ENCODE measurements around the gene DPEP2. TPM values are rescaled to one million over a fixed set of nuclear protein-coding genes. Genes with fewer than 3 reads are reported as not detected.

The DPEP2 gene
- total and polyA plus RNA-seq, 2 of the 13 experiments (the other 11 are each of a cell fraction or from before 2014, with no cell fraction given), result 0.18 TPM; not detected in 1

DNA sequence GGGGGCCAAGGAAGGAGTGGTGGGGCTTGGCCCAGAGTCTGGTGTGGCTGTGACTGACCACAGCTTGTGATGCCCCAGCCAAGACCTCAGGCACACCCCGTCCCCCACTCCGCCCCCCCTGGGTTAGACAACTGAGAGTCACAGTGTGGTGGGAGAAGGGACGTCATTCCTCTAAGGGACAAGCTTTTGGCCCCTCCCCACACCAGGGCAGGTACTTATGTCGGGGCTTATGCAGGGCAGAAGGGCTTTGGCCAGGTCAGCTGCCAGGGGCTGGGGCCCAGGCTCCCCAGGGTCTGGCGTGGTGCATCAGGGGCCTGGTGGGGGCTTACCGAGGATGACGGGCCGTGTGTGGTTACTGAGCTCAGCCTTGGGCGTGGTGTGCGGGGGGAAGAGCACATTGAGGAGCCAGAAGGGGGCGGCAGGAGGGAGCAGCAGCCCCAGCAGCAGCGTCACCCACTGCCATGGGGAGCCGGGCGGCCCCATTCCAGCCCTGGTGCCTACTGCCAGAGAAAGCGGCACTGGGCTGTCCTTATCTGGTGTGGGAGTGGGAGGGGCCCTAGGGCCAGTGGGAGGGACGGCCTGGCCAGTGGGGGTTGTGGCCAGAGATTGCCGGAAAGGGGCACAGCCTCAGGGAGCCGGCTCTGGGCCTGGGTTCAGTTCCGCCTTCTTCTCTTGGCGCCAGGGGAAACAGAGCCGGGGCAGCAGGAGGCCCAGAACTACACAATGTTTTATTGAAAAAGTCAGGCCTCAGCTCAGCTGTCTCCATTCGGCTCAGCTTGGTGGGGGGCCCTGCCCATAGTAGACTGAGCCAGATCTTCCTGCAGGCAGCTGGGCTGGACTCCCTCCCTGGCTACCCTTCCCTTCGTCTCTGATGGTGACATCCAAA, 55.4 kb downstream of the DPEP2 start, which contains the start of gene LCAT (continued):
- TF ChIP-seq RBFOX2 (IDR thresholded peaks at IDR 0.05; ENCODE audit: low read depth, low read length), result peak; percentile 97
- peak; percentile 15 for TF ChIP-seq TBL1XR1 (IDR thresholded peaks at IDR 0.05; ENCODE audit: borderline replicate concordance, low read length, partially characterized antibody)
- TF ChIP-seq ZNF124 (CRISPR knock-in tag; IDR thresholded peaks at IDR 0.05), result no peak; the same call in 1 of the 2 replicates
- TF ChIP-seq, protein P1, sequence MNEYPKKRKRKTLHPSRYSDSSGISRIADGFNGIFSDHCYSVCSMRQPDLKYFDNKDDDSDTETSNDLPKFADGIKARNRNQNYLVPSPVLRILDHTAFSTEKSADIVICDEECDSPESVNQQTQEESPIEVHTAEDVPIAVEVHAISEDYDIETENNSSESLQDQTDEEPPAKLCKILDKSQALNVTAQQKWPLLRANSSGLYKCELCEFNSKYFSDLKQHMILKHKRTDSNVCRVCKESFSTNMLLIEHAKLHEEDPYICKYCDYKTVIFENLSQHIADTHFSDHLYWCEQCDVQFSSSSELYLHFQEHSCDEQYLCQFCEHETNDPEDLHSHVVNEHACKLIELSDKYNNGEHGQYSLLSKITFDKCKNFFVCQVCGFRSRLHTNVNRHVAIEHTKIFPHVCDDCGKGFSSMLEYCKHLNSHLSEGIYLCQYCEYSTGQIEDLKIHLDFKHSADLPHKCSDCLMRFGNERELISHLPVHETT (CRISPR knock-in tag; conservative IDR thresholded peaks at IDR 0.05), result peak; percentile 54; the same call in 1 of the 2 replicates
- no peak; the same call in 1 of the 2 replicates for TF ChIP-seq YEATS2 (CRISPR knock-in tag; IDR thresholded peaks at IDR 0.05; ENCODE audit: borderline replicate concordance)
- TF ChIP-seq, protein P2, sequence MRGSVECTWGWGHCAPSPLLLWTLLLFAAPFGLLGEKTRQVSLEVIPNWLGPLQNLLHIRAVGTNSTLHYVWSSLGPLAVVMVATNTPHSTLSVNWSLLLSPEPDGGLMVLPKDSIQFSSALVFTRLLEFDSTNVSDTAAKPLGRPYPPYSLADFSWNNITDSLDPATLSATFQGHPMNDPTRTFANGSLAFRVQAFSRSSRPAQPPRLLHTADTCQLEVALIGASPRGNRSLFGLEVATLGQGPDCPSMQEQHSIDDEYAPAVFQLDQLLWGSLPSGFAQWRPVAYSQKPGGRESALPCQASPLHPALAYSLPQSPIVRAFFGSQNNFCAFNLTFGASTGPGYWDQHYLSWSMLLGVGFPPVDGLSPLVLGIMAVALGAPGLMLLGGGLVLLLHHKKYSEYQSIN (CRISPR knock-in tag; IDR thresholded peaks at IDR 0.05; ENCODE audit: borderline replicate concordance), result no peak
- TF ChIP-seq ZNF616 (CRISPR knock-in tag; IDR thresholded peaks at IDR 0.05; ENCODE audit: low read depth), result peak; percentile 75; the same call in 1 of the 2 replicates
- TF ChIP-seq FOXK2 (IDR thresholded peaks at IDR 0.05), result no peak
- TF ChIP-seq ZBTB8A (CRISPR knock-in tag; IDR thresholded peaks at IDR 0.05; ENCODE audit: borderline replicate concordance, low read depth), result no peak
- peak; percentile 81; the same call in 1 of the 2 replicates for TF ChIP-seq ZFX (CRISPR knock-in tag; IDR thresholded peaks at IDR 0.05; ENCODE audit: low read depth)
- TF ChIP-seq ZNF143 (CRISPR knock-in tag; IDR thresholded peaks at IDR 0.05), result no peak
- TF ChIP-seq GATA4 (IDR thresholded peaks at IDR 0.05; ENCODE audit: borderline replicate concordance, low read depth), result peak; percentile 66
- peak; percentile 28; the same call in 1 of the 2 replicates for TF ChIP-seq ZBTB21 (CRISPR knock-in tag; IDR thresholded peaks at IDR 0.05)
- TF ChIP-seq ZNF891 (CRISPR knock-in tag; IDR thresholded peaks at IDR 0.05), result no peak; the same call in 1 of the 2 replicates
- peak; percentile 71; the same call in 1 of the 2 replicates for TF ChIP-seq ZNF430 (CRISPR knock-in tag; IDR thresholded peaks at IDR 0.05)
- TF ChIP-seq ZSCAN31 (CRISPR knock-in tag; IDR thresholded peaks at IDR 0.05; ENCODE audit: low read depth), result peak; percentile 15; the same call in 1 of the 2 replicates
- no peak for TF ChIP-seq SOX13 (IDR thresholded peaks at IDR 0.05)
- peak in 1 of 2 experiments; percentile 42; a peak in 1 of 4 replicates for TF ChIP-seq SOX13 (CRISPR knock-in tag; conservative IDR thresholded peaks at IDR 0.05 in 1 of 2, IDR thresholded peaks at IDR 0.05 in 1 of 2)
- TF ChIP-seq, protein P3, sequence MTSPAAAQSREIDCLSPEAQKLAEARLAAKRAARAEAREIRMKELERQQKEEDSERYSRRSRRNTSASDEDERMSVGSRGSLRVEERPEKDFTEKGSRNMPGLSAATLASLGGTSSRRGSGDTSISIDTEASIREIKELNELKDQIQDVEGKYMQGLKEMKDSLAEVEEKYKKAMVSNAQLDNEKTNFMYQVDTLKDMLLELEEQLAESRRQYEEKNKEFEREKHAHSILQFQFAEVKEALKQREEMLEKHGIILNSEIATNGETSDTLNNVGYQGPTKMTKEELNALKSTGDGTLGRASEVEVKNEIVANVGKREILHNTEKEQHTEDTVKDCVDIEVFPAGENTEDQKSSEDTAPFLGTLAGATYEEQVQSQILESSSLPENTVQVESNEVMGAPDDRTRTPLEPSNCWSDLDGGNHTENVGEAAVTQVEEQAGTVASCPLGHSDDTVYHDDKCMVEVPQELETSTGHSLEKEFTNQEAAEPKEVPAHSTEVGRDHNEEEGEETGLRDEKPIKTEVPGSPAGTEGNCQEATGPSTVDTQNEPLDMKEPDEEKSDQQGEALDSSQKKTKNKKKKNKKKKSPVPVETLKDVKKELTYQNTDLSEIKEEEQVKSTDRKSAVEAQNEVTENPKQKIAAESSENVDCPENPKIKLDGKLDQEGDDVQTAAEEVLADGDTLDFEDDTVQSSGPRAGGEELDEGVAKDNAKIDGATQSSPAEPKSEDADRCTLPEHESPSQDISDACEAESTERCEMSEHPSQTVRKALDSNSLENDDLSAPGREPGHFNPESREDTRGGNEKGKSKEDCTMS (CRISPR knock-in tag; conservative IDR thresholded peaks at IDR 0.05), result no peak
- TF ChIP-seq SATB2 (CRISPR knock-in tag; IDR thresholded peaks at IDR 0.05), result no peak
- peak; percentile 79; the same call in 1 of the 2 replicates for TF ChIP-seq ZNF792 (CRISPR knock-in tag; IDR thresholded peaks at IDR 0.05)
- TF ChIP-seq ZKSCAN1 (IDR thresholded peaks at IDR 0.05; ENCODE audit: low read length), result no peak
- no peak for TF ChIP-seq PHB2 (IDR thresholded peaks at IDR 0.05; ENCODE audit: partially characterized antibody)
- TF ChIP-seq ZNF253 (CRISPR knock-in tag; IDR thresholded peaks at IDR 0.05; ENCODE audit: borderline replicate concordance), result no peak
- TF ChIP-seq, protein P4, sequence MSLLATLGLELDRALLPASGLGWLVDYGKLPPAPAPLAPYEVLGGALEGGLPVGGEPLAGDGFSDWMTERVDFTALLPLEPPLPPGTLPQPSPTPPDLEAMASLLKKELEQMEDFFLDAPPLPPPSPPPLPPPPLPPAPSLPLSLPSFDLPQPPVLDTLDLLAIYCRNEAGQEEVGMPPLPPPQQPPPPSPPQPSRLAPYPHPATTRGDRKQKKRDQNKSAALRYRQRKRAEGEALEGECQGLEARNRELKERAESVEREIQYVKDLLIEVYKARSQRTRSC (CRISPR knock-in tag; IDR thresholded peaks at IDR 0.05; ENCODE audit: low read depth), result no peak

Measured in HepG2 (cell line).